ENCODE data around the gene PYROXD2.

The PYROXD2 gene

DNA sequence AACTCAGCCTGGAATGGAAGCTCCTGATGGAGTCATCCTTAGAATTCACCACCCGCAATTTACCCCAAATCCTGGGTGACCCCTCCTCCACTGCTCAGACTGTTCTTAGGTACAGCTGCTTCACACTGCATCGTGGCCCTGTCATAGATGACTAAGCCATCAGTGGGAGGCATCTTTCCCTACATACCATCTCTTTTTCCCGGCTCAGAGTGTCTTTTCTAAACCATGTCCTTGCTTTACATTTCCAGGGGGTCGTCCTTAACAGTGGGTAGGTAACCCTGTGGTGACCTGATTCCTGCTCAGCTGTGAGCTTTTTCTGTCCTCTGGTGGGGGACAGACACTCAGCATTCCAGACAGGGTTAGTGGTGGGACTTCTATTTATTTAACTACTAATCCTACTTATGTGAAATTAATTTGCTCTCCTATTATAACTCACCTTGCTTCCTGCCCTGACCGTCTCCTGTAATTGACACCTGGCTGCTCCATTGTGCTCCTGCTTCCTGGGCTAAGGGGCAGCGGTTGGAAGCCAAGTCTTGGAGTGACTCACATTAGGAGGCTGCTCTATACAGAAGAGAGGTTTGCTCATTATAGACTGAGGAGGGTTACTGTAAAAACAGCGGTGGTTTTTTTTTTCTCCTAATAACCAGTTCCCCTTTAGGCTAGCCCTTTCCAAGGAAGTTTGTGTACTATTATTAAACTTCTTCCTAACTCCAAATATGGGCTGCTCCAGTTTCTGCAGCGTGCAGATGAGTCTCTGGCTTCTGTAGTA lies 40.6 kb downstream of the PYROXD2 start:
- Histone ChIP-seq H3K36me3 (ENCODE audit: low read depth) (no peaks in the 10 kb centered on the region), H3K4me1 (ENCODE audit: insufficient read depth, poor library complexity, severe bottlenecking) (peaks cover 3% of the 10 kb centered on the region), H3K27ac (ENCODE audit: poor library complexity, severe bottlenecking) (peak overlapping the region; percentile 22), H3K9me3 (ENCODE audit: severe bottlenecking) (no peaks in the 10 kb centered on the region), H3K27me3 (ENCODE audit: insufficient read depth, poor library complexity, severe bottlenecking) (no peaks in the 10 kb centered on the region), H3K4me3 (ENCODE audit: severe bottlenecking) (no peak overlapping the region)
- TF ChIP-seq, protein P1, sequence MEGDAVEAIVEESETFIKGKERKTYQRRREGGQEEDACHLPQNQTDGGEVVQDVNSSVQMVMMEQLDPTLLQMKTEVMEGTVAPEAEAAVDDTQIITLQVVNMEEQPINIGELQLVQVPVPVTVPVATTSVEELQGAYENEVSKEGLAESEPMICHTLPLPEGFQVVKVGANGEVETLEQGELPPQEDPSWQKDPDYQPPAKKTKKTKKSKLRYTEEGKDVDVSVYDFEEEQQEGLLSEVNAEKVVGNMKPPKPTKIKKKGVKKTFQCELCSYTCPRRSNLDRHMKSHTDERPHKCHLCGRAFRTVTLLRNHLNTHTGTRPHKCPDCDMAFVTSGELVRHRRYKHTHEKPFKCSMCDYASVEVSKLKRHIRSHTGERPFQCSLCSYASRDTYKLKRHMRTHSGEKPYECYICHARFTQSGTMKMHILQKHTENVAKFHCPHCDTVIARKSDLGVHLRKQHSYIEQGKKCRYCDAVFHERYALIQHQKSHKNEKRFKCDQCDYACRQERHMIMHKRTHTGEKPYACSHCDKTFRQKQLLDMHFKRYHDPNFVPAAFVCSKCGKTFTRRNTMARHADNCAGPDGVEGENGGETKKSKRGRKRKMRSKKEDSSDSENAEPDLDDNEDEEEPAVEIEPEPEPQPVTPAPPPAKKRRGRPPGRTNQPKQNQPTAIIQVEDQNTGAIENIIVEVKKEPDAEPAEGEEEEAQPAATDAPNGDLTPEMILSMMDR (IDR thresholded peaks at IDR 0.05; ENCODE audit: poor library complexity, severe bottlenecking), result no peak
- no peak for DNase-seq (ENCODE audit: low spot score)
- ATAC-seq (ENCODE audit: low read depth), result peak; percentile 99

DNA sequence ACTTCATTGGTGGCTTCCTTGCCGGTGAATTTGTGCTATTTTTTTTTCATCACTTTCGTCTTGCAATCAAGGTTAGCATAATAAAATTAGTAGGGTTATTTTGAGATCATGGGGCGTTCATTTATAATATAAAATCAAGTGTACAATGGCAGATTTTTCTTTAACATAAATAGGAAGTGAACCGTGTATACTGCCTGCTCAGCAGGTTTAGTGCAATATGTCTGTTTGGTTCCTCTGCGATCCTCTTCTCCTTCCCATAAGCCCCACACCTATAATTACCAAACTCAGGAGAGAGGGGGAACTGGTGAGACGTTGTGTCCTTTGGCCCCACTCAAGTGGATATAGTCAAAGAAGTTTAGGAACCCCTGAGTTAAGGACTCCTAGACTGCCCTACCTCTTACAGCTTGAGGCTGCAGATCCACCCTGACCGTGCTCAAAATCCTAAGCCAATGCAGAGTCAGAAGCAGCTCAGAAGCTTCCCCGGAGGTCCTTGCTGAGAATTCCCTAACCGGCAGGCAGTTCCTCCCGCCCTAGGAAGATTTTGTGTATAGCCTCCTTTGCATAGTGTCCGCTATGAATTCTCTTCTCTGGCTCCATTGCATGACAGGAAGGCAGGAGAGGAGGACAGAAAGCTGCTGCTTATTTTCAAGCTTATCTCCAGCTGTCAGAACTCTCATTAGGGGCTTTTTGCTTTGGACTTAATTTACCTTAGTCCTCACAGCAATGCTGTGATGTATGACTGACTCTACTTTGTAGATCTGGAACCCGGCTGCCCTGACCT lies 41.5 kb downstream of the PYROXD2 start:
- Histone ChIP-seq H3K4me3 (ENCODE audit: severe bottlenecking) (no peak overlapping the region), H3K27me3 (ENCODE audit: insufficient read depth, poor library complexity, severe bottlenecking) (no peaks in the 10 kb centered on the region), H3K27ac (ENCODE audit: poor library complexity, severe bottlenecking) (no peak overlapping the region), H3K36me3 (ENCODE audit: low read depth) (no peaks in the 10 kb centered on the region), H3K4me1 (ENCODE audit: insufficient read depth, poor library complexity, severe bottlenecking) (peaks cover 3% of the 10 kb centered on the region), H3K9me3 (ENCODE audit: severe bottlenecking) (no peaks in the 10 kb centered on the region)
- TF ChIP-seq, protein P1 (IDR thresholded peaks at IDR 0.05; ENCODE audit: poor library complexity, severe bottlenecking), result no peak
- ATAC-seq (ENCODE audit: low read depth) (no peak), DNase-seq (ENCODE audit: low spot score) (no peak)

GRCh38 chr10:98370831-98371820 lies 43.9 kb downstream of the PYROXD2 start:
- H3K4me1 ChIP-seq (ENCODE audit: insufficient read depth, poor library complexity, severe bottlenecking), result peaks cover 3% of the 10 kb centered on the region
- DNase-seq (ENCODE audit: low spot score), result no peak

GRCh38 chr10:98369801-98370200 lies 45.2 kb downstream of the PYROXD2 start:
- peaks cover 3% of the 10 kb centered on the region for H3K4me1 ChIP-seq (ENCODE audit: insufficient read depth, poor library complexity, severe bottlenecking)
- no peak overlapping the region for H3K27ac ChIP-seq (ENCODE audit: poor library complexity, severe bottlenecking)
- no peaks in the 10 kb centered on the region for H3K36me3 ChIP-seq (ENCODE audit: low read depth)
- TF ChIP-seq, protein P1 (IDR thresholded peaks at IDR 0.05; ENCODE audit: poor library complexity, severe bottlenecking), result no peak
- DNase-seq (ENCODE audit: low spot score) (no peak), ATAC-seq (ENCODE audit: low read depth) (no peak)
- no peak overlapping the region for H3K4me3 ChIP-seq (ENCODE audit: severe bottlenecking)
- H3K9me3 ChIP-seq (ENCODE audit: severe bottlenecking), result no peaks in the 10 kb centered on the region
- H3K27me3 ChIP-seq (ENCODE audit: insufficient read depth, poor library complexity, severe bottlenecking), result no peaks in the 10 kb centered on the region

More at GRCh38 chr10:98370831-98371820, 43.9 kb downstream of the PYROXD2 start:
- H3K9me3 ChIP-seq (ENCODE audit: severe bottlenecking), result no peaks in the 10 kb centered on the region
- no peaks in the 10 kb centered on the region for H3K36me3 ChIP-seq (ENCODE audit: low read depth)
- TF ChIP-seq, protein P1 (IDR thresholded peaks at IDR 0.05; ENCODE audit: poor library complexity, severe bottlenecking), result no peak
- no peak overlapping the region for H3K27ac ChIP-seq (ENCODE audit: poor library complexity, severe bottlenecking)
- ATAC-seq (ENCODE audit: low read depth), result no peak
- no peak overlapping the region for H3K4me3 ChIP-seq (ENCODE audit: severe bottlenecking)
- no peaks in the 10 kb centered on the region for H3K27me3 ChIP-seq (ENCODE audit: insufficient read depth, poor library complexity, severe bottlenecking)
